ENCODE results near the gene TEX29. TPM values are rescaled to one million over a fixed set of nuclear protein-coding genes. Genes with fewer than 3 reads are reported as not detected.
A peak's percentile ranks its signal among the peaks of the same experiment; 100 is the strongest.

TEX29 gene
- total RNA-seq, 1 donor from 2014 or later, result 0.54 TPM

DNA sequence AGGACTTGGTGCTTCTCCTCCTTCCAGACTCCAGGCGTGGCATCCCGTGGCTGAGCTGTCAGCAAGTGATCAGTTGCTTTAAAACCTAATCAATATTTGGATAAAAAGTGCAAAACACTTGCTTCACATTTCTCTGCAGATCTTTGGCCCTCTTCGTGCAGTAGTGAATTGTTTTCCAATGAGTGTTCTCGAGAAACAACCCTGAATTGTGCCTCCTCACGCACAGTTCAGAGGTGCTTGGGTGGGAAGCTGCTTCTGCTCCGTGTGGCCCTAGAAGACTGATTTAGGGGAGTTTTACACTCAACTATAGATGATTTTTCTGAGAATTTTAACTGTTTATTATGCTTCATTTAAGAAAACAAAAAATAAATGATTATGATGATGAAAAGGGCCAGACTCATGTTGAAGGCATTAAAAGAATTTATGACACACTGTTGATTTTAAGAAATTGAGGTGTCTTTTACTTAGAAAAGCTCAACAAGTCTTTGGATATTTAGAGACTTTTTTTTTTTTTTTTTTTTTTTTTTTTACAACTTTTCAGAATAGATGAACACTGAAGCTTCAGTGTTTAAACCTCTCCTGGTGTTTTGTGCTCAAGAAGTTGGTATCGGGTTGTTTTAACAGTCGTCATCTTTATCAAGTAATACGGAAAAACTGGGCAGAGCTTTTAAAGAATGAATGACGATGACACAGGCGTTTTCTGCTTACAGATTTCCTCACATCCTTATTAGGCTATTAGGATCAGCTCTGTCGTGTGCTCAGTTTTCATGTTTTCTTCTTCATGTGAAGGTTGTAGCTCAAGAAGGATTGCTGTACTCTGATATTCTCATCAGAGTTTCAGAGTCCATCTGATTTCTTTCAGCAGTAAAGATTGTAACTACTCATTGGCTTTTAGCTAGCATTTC lies 39.5 kb upstream of the TEX29 start:
- DNase-seq (ENCODE audit: low spot score), result no peak

GRCh38 chr13:111281751-111282311 lies 38.6 kb upstream of the TEX29 start:
- Mint-ChIP-seq H3K27ac (ENCODE audit: unreplicated experiment) (no peak overlapping the region), H3K4me3 (ENCODE audit: unreplicated experiment) (peak overlapping the region; percentile 42), H3K27me3 (ENCODE audit: unreplicated experiment) (peaks cover 8% of the 10 kb centered on the region), H3K36me3 (ENCODE audit: low read depth, unreplicated experiment) (peaks cover 62% of the 10 kb centered on the region), H3K9me3 (ENCODE audit: unreplicated experiment) (no peaks in the 10 kb centered on the region), H3K4me1 (ENCODE audit: unreplicated experiment) (peaks cover 4% of the 10 kb centered on the region)
- DNase-seq (ENCODE audit: low spot score), result no peak
- TF ChIP-seq CTCF (IDR thresholded peaks at IDR 0.05; ENCODE audit: unreplicated experiment), result no peak

More for the DNA sequence above, 39.5 kb upstream of the TEX29 start:
- no peak overlapping the region for H3K27ac Mint-ChIP-seq (ENCODE audit: unreplicated experiment)
- H3K27me3 Mint-ChIP-seq (ENCODE audit: unreplicated experiment), result peaks cover 8% of the 10 kb centered on the region
- H3K4me1 Mint-ChIP-seq (ENCODE audit: unreplicated experiment), result peaks cover 4% of the 10 kb centered on the region
- peaks cover 63% of the 10 kb centered on the region for H3K36me3 Mint-ChIP-seq (ENCODE audit: low read depth, unreplicated experiment)
- no peaks in the 10 kb centered on the region for H3K9me3 Mint-ChIP-seq (ENCODE audit: unreplicated experiment)
- TF ChIP-seq CTCF (IDR thresholded peaks at IDR 0.05; ENCODE audit: unreplicated experiment), result no peak
- H3K4me3 Mint-ChIP-seq (ENCODE audit: unreplicated experiment), result peak overlapping the region; percentile 37

- Mint-ChIP-seq H3K4me3 (ENCODE audit: unreplicated experiment) (peak overlapping the region; percentile 76), H3K27ac (ENCODE audit: unreplicated experiment) (no peak overlapping the region), H3K36me3 (ENCODE audit: low read depth, unreplicated experiment) (peaks cover 62% of the 10 kb centered on the region), H3K9me3 (ENCODE audit: unreplicated experiment) (no peaks in the 10 kb centered on the region), H3K4me1 (ENCODE audit: unreplicated experiment) (peaks cover 4% of the 10 kb centered on the region), H3K27me3 (ENCODE audit: unreplicated experiment) (peaks cover 14% of the 10 kb centered on the region)
- no peak for DNase-seq (ENCODE audit: low spot score)
- no peak for TF ChIP-seq CTCF (IDR thresholded peaks at IDR 0.05; ENCODE audit: unreplicated experiment)
Measured at GRCh38 chr13:111282425-111282824, 38.0 kb upstream of the TEX29 start.

DNA sequence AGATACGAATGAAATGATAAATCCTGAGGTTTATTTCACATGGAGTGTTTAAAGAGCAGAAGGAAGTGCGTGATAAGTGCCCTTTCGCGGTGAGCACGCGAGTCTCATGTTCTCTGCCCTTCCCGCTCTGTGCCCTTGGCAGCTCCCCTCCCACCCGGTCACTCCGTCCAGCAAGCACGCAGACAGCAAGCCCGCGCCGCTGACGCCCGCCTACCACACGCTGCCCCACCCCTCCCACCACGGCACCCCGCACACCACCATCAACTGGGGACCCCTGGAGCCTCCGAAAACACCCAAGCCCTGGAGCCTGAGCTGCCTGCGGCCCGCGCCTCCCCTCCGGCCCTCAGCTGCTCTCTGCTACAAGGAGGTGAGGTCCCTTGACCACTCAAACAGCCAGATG lies 37.4 kb upstream of the TEX29 start:
- H3K27ac Mint-ChIP-seq (ENCODE audit: unreplicated experiment), result no peak overlapping the region
- peaks cover 13% of the 10 kb centered on the region for H3K27me3 Mint-ChIP-seq (ENCODE audit: unreplicated experiment)
- DNase-seq (ENCODE audit: low spot score), result no peak
- H3K4me1 Mint-ChIP-seq (ENCODE audit: unreplicated experiment), result peaks cover 4% of the 10 kb centered on the region
- no peak for TF ChIP-seq CTCF (IDR thresholded peaks at IDR 0.05; ENCODE audit: unreplicated experiment)
- H3K36me3 Mint-ChIP-seq (ENCODE audit: low read depth, unreplicated experiment), result peaks cover 60% of the 10 kb centered on the region
- H3K9me3 Mint-ChIP-seq (ENCODE audit: unreplicated experiment), result no peaks in the 10 kb centered on the region
- peak overlapping the region; percentile 76 for H3K4me3 Mint-ChIP-seq (ENCODE audit: unreplicated experiment)

DNA sequence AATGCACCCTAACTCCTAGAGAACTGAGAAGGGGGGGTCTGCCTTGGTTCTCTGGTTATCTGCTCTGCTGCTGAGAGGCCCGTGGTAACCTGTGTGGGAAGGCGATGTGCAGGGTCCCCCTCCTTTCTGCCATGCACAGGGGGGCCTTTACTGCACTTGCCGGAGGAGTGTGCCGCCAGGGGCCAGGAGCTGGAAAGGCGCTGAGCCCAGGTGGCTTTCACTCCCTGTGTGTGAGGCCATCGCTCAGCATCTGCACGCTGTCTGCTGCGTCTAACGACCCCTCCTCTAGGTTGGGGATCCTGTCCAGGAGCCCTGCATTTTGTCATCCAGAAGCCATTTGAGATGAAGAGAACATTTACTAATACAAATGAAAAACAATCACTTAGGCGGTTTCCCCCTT lies 37.0 kb upstream of the TEX29 start:
- Mint-ChIP-seq H3K36me3 (ENCODE audit: low read depth, unreplicated experiment) (peaks cover 56% of the 10 kb centered on the region), H3K27ac (ENCODE audit: unreplicated experiment) (no peak overlapping the region), H3K4me3 (ENCODE audit: unreplicated experiment) (no peak overlapping the region)

More for the DNA sequence above, 37.0 kb upstream of the TEX29 start:
- Mint-ChIP-seq H3K9me3 (ENCODE audit: unreplicated experiment) (no peaks in the 10 kb centered on the region), H3K27me3 (ENCODE audit: unreplicated experiment) (peaks cover 13% of the 10 kb centered on the region), H3K4me1 (ENCODE audit: unreplicated experiment) (peaks cover 4% of the 10 kb centered on the region)
- no peak for TF ChIP-seq CTCF (IDR thresholded peaks at IDR 0.05; ENCODE audit: unreplicated experiment)
- no peak for DNase-seq (ENCODE audit: low spot score)
